ENCODE measurements around the gene ACP1. TPM values are rescaled to one million over a fixed set of nuclear protein-coding genes. Genes with fewer than 3 reads are reported as not detected.

ACP1 gene
- polyA plus RNA-seq, 1 of the 3 experiments (the other 2 are of a cell fraction), result 88.9 TPM

- POLR2A ChIA-PET, result no interaction called here
- H3K4me2 ChIP-seq, result no peak overlapping the region
- CTCF ChIA-PET, result no interaction called here
- no peaks in the 10 kb centered on the region for H4K20me1 ChIP-seq (ENCODE audit: insufficient read depth)
- WGBS (ENCODE audit: low lambda C conversion rate), result 41% methylated on average over 9 of the region's 9 CpGs
- H3K9me2 ChIP-seq, result no peaks in the 10 kb centered on the region
- no peaks in the 10 kb centered on the region for H3K27me3 ChIP-seq (ENCODE audit: insufficient read depth)
- H3F3A ChIP-seq (replicated peaks; ENCODE audit: insufficient read depth), result no peaks in the 10 kb centered on the region
- peaks cover 0 to 7% of the 10 kb centered on the region in 2 experiments; a peak in 1 of 4 replicates for H3K4me1 ChIP-seq (ENCODE audit: control insufficient read depth in 1 of 2, insufficient read depth in 2 of 2, low read depth in 1 of 2, low read length in 1 of 2)
- H3K36me3 ChIP-seq (replicated peaks in 1 of 2; ENCODE audit: control insufficient read depth in 1 of 2, insufficient read depth in 2 of 2, low read length in 1 of 2), result no peaks in the 10 kb centered on the region
- H3K4me3 ChIP-seq (ENCODE audit: low read depth in 2 of 2, low read length in 1 of 2), result no peak overlapping the region
- H3K9ac ChIP-seq, result no peak overlapping the region
- H3K9me3 ChIP-seq, result no peaks in the 10 kb centered on the region
- TF ChIP-seq RAD21 (IDR thresholded peaks at IDR 0.05; ENCODE audit: low read length) (no peak), TEAD4 (IDR thresholded peaks at IDR 0.05; ENCODE audit: borderline replicate concordance, insufficient read depth) (no peak), ELF1 (IDR thresholded peaks at IDR 0.05) (no peak), EP300 (IDR thresholded peaks at IDR 0.05; ENCODE audit: borderline replicate concordance in 1 of 2, low read depth in 1 of 2, low read length in 1 of 2) (no peak), GABPA (IDR thresholded peaks at IDR 0.05; ENCODE audit: low read depth) (no peak), CTCF (IDR thresholded peaks at IDR 0.05) (no peak), SIN3A (IDR thresholded peaks at IDR 0.05; ENCODE audit: borderline replicate concordance, low read depth, low read length) (no peak), JUND (IDR thresholded peaks at IDR 0.05) (no peak), RCOR1 (IDR thresholded peaks at IDR 0.05; ENCODE audit: low read length) (no peak), USF2 (IDR thresholded peaks at IDR 0.05; ENCODE audit: borderline replicate concordance, low read depth, low read length) (no peak), CHD2 (IDR thresholded peaks at IDR 0.05; ENCODE audit: low read length, partially characterized antibody) (no peak), IRF3 (IDR thresholded peaks at IDR 0.05; ENCODE audit: low read depth, low read length) (no peak), MAX (IDR thresholded peaks at IDR 0.05; ENCODE audit: low read depth) (no peak), YY1 (IDR thresholded peaks at IDR 0.05; ENCODE audit: low read depth) (no peak), RFX5 (IDR thresholded peaks at IDR 0.05; ENCODE audit: low read length) (no peak), NRF1 (IDR thresholded peaks at IDR 0.05; ENCODE audit: low read depth, low read length) (no peak)
- no peak overlapping the region for H2AFZ ChIP-seq (ENCODE audit: low read depth)
- H3K79me2 ChIP-seq (ENCODE audit: insufficient read depth), result no peaks in the 10 kb centered on the region
- DNase-seq, result no peak
- no peak overlapping the region for H3K27ac ChIP-seq (ENCODE audit: low read depth in 2 of 2, low read length in 1 of 2)
Observed at GRCh38 chr2:305366-305765, 40.6 kb downstream of the ACP1 start.
